HEK293 (cell line): Measurements from ENCODE around the gene INVS.
A peak's percentile ranks its signal among the peaks of the same experiment; 100 is the strongest.

Source experiments
- CTCF ChIA-PET: fragments of 350-600 bp; formaldehyde crosslinking; extraction: SDS; loops from one replicate; lab custom pipeline; 2021; ENCODE audit warnings: antibody characterized with exemption; lab: Yijun Ruan, JAX
- POLR2A ChIA-PET: fragments of 300-600 bp; formaldehyde crosslinking; extraction: SDS; loops from one replicate; lab custom pipeline; 2020; ENCODE audit warnings: antibody characterized with exemption, inconsistent platforms; lab: Yijun Ruan, JAX
- H3K27ac ChIP-seq: fragments of 200-500 bp; sonication (Bioruptor generic); 2 replicates; pipeline ENCODE4 v1.5.1; 2014; ENCODE audit warnings: low read depth, low read length, control low read depth, inconsistent platforms; ENCODE audit errors: extremely low read depth
- H3K36me3 ChIP-seq, 2 experiments: fragments of 200-500 bp in 1 of 2; sonication (Bioruptor generic) in 1 of 2; 1 replicate in 1 of 2; 2 replicates in 1 of 2; pipeline ENCODE4 v1.5.1; 2014 to 2017; ENCODE audit warnings: inconsistent platforms in 2 of 2, low read length in 2 of 2; ENCODE audit not compliant: control insufficient read depth in 2 of 2, insufficient read depth in 1 of 2
- H3K4me1 ChIP-seq: fragments of 200-500 bp; sonication (Bioruptor generic); 2 replicates; pipeline ENCODE4 v1.5.1; 2014; ENCODE audit warnings: mild to moderate bottlenecking, low read length, inconsistent platforms; ENCODE audit not compliant: control insufficient read depth, insufficient read depth
- H3K4me3 ChIP-seq: 2 replicates; pipeline ENCODE4 v1.5.1; 2011; ENCODE audit warnings: low read depth, mild to moderate bottlenecking, control low read depth, low read length, moderate library complexity
- H3K9me3 ChIP-seq: fragments of 200-500 bp; sonication (Bioruptor generic); 2 replicates; pipeline ENCODE4 v1.5.1; 2014; ENCODE audit warnings: low read depth, low read length, inconsistent platforms; ENCODE audit not compliant: control insufficient read depth, insufficient read depth
- GLI2 ChIP-seq: fragments of 450-650 bp; formaldehyde crosslinking; IDR thresholded peaks from 2 replicates; pipeline ENCODE4; 2017; ENCODE audit warnings: missing biosample characterization, missing genetic modification characterization, low read depth, borderline replicate concordance
- OVOL3 ChIP-seq: fragments of 450-650 bp; formaldehyde crosslinking; IDR thresholded peaks from 2 replicates; pipeline ENCODE4 v1.5.1; 2016; ENCODE audit warnings: missing biosample characterization, missing genetic modification characterization
- ZBTB48 ChIP-seq: fragments of 450-650 bp; formaldehyde crosslinking; IDR thresholded peaks from 2 replicates; pipeline ENCODE4 v1.5.1; 2016; ENCODE audit warnings: missing biosample characterization, missing genetic modification characterization
- ZFP3 ChIP-seq: fragments of 450-650 bp; formaldehyde crosslinking; IDR thresholded peaks from 2 replicates; pipeline ENCODE4 v1.5.1; 2016; ENCODE audit warnings: low read depth, missing biosample characterization, missing genetic modification characterization
- ZFP69B ChIP-seq: fragments of 450-650 bp; formaldehyde crosslinking; IDR thresholded peaks from 2 replicates; pipeline ENCODE4 v1.5.1; 2016; ENCODE audit warnings: missing biosample characterization, missing genetic modification characterization
- ZNF112 ChIP-seq: fragments of 450-650 bp; formaldehyde crosslinking; IDR thresholded peaks from 2 replicates; pipeline ENCODE4 v1.5.0; 2017; ENCODE audit warnings: missing biosample characterization, missing genetic modification characterization
- ZNF184 ChIP-seq: fragments of 450-650 bp; IDR thresholded peaks from 2 replicates; pipeline ENCODE4 v1.5.1; 2018; ENCODE audit warnings: missing biosample characterization, mild to moderate bottlenecking, missing genetic modification characterization
- ZNF37A ChIP-seq: fragments of 450-650 bp; IDR thresholded peaks from 2 replicates; pipeline ENCODE4 v1.5.1; 2018; ENCODE audit warnings: missing biosample characterization, missing genetic modification characterization
- ZNF416 ChIP-seq: fragments of 450-650 bp; formaldehyde crosslinking; IDR thresholded peaks from 2 replicates; pipeline ENCODE4 v1.5.1; 2016; ENCODE audit warnings: missing biosample characterization, missing genetic modification characterization
- ZNF654 ChIP-seq: fragments of 450-650 bp; formaldehyde crosslinking; IDR thresholded peaks from 2 replicates; pipeline ENCODE4 v1.5.1; 2016; ENCODE audit warnings: low read depth, missing biosample characterization, missing genetic modification characterization
- ZNF747 ChIP-seq: fragments of 450-650 bp; formaldehyde crosslinking; IDR thresholded peaks from 2 replicates; pipeline ENCODE4 v1.5.1; 2016; ENCODE audit warnings: missing biosample characterization, missing genetic modification characterization
- ZNF777 ChIP-seq: fragments of 450-650 bp; formaldehyde crosslinking; IDR thresholded peaks from 2 replicates; pipeline ENCODE4 v1.5.1; 2017; ENCODE audit warnings: missing biosample characterization, missing genetic modification characterization, borderline replicate concordance
- ZSCAN16 ChIP-seq: fragments of 450-650 bp; formaldehyde crosslinking; IDR thresholded peaks from 2 replicates; pipeline ENCODE4 v1.5.1; 2016; ENCODE audit warnings: missing biosample characterization, missing genetic modification characterization
- TF ChIP-seq, protein P1 (sequence below): fragments of 450-650 bp; formaldehyde crosslinking; IDR thresholded peaks from 2 replicates; pipeline ENCODE4 v1.5.1; 2016; ENCODE audit warnings: missing biosample characterization, missing genetic modification characterization, borderline replicate concordance
- TF ChIP-seq, protein P2 (sequence below): fragments of 450-650 bp; formaldehyde crosslinking; IDR thresholded peaks from 2 replicates; pipeline ENCODE4 v1.5.1; 2017; ENCODE audit warnings: missing biosample characterization, missing genetic modification characterization
- TF ChIP-seq, protein P3 (sequence below): fragments of 450-650 bp; formaldehyde crosslinking; IDR thresholded peaks from 2 replicates; pipeline ENCODE4 v1.5.1; 2016; ENCODE audit warnings: missing biosample characterization, missing genetic modification characterization
- TF ChIP-seq, protein P4 (sequence below): IDR thresholded peaks from 2 replicates; pipeline ENCODE4 v1.6.1; 2011; ENCODE audit warnings: mild to moderate bottlenecking, low read depth, low read length, borderline replicate concordance
- TF ChIP-seq, protein P5 (sequence below): fragments of 450-650 bp; formaldehyde crosslinking; IDR thresholded peaks from 2 replicates; pipeline ENCODE4 v1.5.1; 2017; ENCODE audit warnings: missing biosample characterization, missing genetic modification characterization

The INVS gene

DNA sequence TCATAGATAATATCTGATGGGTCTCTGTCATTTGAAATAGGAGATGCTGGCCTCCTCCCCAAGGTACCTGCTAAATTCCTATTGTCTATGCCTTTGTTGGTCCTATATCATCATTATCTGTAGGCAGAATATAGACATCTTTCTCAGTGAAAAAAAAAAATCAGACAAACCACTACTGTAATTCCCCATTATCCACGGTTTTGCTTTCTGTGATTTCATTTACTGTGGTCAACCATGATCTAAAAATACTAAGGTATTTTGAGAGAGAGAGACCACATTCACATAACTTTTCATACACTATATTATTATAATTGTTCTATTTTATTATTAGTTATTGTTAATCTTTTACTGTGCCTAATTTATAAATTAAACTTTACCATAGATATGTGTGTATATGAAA is 122.5 kb downstream of the INVS start (continued):
- TF ChIP-seq ZSCAN16 (tag by site-specific recombination), result no peak
- TF ChIP-seq, protein P1, sequence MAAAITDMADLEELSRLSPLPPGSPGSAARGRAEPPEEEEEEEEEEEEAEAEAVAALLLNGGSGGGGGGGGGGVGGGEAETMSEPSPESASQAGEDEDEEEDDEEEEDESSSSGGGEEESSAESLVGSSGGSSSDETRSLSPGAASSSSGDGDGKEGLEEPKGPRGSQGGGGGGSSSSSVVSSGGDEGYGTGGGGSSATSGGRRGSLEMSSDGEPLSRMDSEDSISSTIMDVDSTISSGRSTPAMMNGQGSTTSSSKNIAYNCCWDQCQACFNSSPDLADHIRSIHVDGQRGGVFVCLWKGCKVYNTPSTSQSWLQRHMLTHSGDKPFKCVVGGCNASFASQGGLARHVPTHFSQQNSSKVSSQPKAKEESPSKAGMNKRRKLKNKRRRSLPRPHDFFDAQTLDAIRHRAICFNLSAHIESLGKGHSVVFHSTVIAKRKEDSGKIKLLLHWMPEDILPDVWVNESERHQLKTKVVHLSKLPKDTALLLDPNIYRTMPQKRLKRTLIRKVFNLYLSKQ (tag by site-specific recombination), result no peak
- TF ChIP-seq, all 188 proteins: peak for 0

DNA sequence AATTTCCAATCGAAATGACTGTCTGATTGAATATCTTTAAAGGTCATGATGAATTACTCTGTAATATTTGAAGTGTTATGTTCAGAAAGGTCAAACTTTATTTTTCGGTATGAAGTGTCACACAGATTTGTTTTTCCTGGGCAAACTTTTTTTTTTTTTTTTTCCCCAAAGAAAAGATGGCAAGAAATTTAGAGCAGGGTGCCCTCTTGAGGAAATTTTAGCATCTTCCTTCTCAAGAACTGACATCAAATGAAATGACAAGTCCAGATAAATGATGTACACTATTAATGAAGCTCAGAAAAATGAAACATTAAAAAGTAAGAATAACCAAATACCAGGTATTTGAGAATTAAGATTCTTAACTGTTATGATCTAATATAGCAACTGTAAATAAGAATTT is 123.6 kb downstream of the INVS start:
- Histone ChIP-seq H3K27ac (no peak overlapping the region), H3K36me3 (peaks cover 0 to 18% of the 10 kb centered on the region in 2 experiments; a peak in 1 of 3 replicates), H3K4me3 (no peak overlapping the region), H3K4me1 (no peaks in the 10 kb centered on the region), H3K9me3 (no peaks in the 10 kb centered on the region)
- POLR2A ChIA-PET, result interaction anchor here (0.7 kb wide), 1 partner anchor 924 kb away, joined by 4 read pairs; no protein-coding TSS in a partner anchor
- CTCF ChIA-PET, result interaction anchor here (0.6 to 1.3 kb wide), 24 partner anchors 8 to 925 kb away, joined by 3 to 8 read pairs (median 3); no protein-coding TSS in a partner anchor
- peak; percentile 40; the same call in 1 of the 2 replicates for TF ChIP-seq ZNF654
- no peak for TF ChIP-seq ZBTB48
- TF ChIP-seq ZNF37A (tag by site-specific recombination), result no peak
- no peak for TF ChIP-seq ZNF777 (tag by site-specific recombination)
- TF ChIP-seq, protein P2, sequence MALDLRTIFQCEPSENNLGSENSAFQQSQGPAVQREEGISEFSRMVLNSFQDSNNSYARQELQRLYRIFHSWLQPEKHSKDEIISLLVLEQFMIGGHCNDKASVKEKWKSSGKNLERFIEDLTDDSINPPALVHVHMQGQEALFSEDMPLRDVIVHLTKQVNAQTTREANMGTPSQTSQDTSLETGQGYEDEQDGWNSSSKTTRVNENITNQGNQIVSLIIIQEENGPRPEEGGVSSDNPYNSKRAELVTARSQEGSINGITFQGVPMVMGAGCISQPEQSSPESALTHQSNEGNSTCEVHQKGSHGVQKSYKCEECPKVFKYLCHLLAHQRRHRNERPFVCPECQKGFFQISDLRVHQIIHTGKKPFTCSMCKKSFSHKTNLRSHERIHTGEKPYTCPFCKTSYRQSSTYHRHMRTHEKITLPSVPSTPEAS (tag by site-specific recombination), result no peak
- no peak for TF ChIP-seq ZNF112
- no peak for TF ChIP-seq ZFP3
- TF ChIP-seq, protein P3, sequence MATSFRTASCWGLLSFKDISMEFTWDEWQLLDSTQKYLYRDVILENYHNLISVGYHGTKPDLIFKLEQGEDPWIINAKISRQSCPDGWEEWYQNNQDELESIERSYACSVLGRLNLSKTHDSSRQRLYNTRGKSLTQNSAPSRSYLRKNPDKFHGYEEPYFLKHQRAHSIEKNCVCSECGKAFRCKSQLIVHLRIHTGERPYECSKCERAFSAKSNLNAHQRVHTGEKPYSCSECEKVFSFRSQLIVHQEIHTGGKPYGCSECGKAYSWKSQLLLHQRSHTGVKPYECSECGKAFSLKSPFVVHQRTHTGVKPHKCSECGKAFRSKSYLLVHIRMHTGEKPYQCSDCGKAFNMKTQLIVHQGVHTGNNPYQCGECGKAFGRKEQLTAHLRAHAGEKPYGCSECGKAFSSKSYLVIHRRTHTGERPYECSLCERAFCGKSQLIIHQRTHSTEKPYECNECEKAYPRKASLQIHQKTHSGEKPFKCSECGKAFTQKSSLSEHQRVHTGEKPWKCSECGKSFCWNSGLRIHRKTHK (tag by site-specific recombination), result no peak

DNA sequence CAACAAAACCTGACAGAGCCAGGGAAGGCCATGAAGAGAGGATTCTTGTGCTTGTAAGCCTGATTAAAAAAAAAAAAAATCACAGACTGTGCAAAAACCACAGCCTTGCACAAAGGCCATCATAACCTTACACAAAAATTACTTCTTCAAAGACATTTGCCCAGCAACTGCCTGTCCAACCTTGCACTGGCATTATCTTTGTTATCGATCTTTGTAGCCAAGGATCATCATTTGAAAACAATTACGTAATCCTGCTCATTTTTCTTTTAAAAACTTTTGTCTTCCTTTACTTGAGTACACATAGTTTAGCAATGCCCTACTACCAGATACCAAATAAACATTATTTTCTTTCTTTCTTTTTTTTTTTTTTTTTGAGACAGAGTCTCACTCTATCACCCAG is 128.6 kb downstream of the INVS start:
- Histone ChIP-seq H3K36me3 (peaks cover 0 to 40% of the 10 kb centered on the region in 2 experiments; a peak in 1 of 3 replicates), H3K4me1 (no peaks in the 10 kb centered on the region), H3K27ac (no peak overlapping the region), H3K4me3 (no peak overlapping the region), H3K9me3 (no peaks in the 10 kb centered on the region)
- TF ChIP-seq ZNF416 (tag by site-specific recombination), result no peak
- CTCF ChIA-PET, result interaction anchor here (1.3 kb wide), 1 partner anchor 11 kb away, joined by 3 read pairs; no protein-coding TSS in a partner anchor
- POLR2A ChIA-PET, result no interaction called here

DNA sequence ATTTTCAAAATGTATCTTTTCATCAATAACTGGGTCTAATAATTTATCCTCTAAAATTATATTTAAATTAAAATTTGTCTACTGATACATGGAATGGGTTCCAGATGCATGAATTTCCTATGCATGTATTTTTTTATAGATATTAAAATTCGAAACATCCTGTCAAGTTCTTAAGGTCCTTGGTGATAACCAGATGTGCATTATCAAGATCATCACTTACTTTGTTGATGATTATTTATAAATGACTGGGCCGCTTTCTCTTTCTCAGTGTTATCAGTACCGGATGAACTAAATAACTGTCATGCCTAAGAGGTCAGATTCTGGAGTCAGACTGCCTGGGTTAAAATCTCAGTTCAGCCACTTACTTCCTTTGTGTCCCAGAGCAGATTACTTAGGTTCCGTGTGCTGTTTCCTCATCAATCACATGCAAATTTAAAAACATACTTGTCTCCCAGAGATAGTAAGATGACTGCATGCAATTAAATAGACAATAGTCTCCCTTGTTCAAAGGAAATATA is 129.4 kb downstream of the INVS start:
- no peak for TF ChIP-seq ZNF184
- Histone ChIP-seq H3K4me1 (no peaks in the 10 kb centered on the region), H3K9me3 (no peaks in the 10 kb centered on the region), H3K36me3 (peaks cover 0 to 40% of the 10 kb centered on the region in 2 experiments; a peak in 1 of 3 replicates), H3K4me3 (no peak overlapping the region), H3K27ac (no peak overlapping the region)
- CTCF ChIA-PET, result no interaction called here
- POLR2A ChIA-PET, result no interaction called here

DNA sequence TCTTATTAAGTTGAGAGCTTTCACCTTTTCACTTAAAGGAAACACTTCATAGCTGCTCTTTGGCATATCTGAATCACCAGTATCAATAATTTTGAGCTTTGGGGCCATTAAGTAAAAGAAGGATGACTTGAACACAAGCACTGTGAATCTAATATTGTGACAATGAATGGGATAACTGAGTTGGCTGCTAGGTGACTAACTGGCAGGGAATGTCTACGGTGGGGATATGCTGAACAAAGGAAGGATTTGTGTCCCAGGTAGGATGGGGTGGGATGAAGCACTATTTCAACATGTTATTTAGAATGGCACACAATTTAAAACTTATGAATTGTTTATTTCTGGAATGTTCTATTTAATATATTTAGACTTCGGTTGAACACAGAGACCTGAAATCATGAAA is 130.1 kb downstream of the INVS start:
- CTCF ChIA-PET, result interaction anchor here (0.6 kb wide), 1 partner anchor 404 kb away, joined by 5 read pairs; no protein-coding TSS in a partner anchor
- no peak overlapping the region for H3K27ac ChIP-seq
- H3K4me3 ChIP-seq, result no peak overlapping the region
- H3K9me3 ChIP-seq, result no peaks in the 10 kb centered on the region
- H3K4me1 ChIP-seq, result no peaks in the 10 kb centered on the region
- H3K36me3 ChIP-seq, result peaks cover 0 to 40% of the 10 kb centered on the region in 2 experiments; a peak in 1 of 3 replicates
- POLR2A ChIA-PET, result no interaction called here
- TF ChIP-seq GLI2 (tag by site-specific recombination) (no peak), OVOL3 (no peak), ZFP69B (no peak), ZNF747 (tag by site-specific recombination) (no peak)
- TF ChIP-seq, protein P4, sequence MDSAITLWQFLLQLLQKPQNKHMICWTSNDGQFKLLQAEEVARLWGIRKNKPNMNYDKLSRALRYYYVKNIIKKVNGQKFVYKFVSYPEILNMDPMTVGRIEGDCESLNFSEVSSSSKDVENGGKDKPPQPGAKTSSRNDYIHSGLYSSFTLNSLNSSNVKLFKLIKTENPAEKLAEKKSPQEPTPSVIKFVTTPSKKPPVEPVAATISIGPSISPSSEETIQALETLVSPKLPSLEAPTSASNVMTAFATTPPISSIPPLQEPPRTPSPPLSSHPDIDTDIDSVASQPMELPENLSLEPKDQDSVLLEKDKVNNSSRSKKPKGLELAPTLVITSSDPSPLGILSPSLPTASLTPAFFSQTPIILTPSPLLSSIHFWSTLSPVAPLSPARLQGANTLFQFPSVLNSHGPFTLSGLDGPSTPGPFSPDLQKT, result no peak
- TF ChIP-seq, protein P5, sequence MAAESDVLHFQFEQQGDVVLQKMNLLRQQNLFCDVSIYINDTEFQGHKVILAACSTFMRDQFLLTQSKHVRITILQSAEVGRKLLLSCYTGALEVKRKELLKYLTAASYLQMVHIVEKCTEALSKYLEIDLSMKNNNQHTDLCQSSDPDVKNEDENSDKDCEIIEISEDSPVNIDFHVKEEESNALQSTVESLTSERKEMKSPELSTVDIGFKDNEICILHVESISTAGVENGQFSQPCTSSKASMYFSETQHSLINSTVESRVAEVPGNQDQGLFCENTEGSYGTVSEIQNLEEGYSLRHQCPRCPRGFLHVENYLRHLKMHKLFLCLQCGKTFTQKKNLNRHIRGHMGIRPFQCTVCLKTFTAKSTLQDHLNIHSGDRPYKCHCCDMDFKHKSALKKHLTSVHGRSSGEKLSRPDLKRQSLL (tag by site-specific recombination), result no peak
